CD4-positive, alpha-beta T cell treated with Interleukin-17A for 1 hour (primary cell): ENCODE measurements around the gene DOCK3.
"Not testable (repeated sequence)": the region's sequence is repeated elsewhere in the genome, so short reads cannot be mapped to it uniquely, and the experiment has no call there.

Experiments used
- DNase-seq: peaks from one replicate; pipeline ENCODE4 v3.0.0-alpha.2; 2020

The DOCK3 gene

DNA sequence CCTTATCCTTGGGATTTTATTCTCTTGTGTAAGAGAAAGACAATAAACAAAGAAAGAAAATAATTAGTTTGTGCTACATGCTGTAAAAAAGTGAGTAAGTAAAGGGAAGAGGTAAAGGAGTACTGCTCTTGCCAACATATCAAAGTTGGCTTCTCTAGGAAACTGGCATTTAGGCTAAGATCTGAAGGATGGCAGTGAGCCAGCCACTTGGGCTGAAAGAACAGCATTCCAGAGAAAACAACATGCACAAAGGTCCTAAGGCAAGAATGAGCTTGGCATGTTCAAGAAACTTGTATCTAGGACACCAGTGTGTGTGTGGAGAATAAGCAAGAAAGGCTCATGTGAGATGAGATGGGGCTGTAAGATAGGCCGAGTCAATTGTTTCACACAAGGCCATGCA, 464.9 kb downstream of the DOCK3 start:
- DNase-seq = no peak

DNA sequence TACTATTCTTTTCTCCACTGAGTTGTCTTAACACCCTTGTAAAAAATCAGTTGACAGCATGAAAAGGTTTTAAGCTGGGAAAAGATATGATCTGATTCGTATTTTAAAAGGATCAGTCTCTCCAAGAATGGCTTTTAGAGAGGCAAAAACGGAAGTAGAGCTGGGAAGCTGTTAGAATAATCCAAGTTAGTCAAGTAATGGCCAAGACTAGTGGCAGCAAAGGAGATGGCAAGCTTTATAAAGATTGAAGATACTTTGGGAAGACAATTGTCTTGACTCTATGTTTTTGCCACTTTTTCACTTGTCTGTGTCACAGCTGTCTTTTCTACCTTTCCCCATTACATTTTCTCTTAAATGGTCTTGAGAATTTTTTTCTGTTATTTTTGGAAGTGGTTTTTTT, 466.8 kb downstream of the DOCK3 start:
- DNase-seq = no peak

GRCh38 chr3:51145811-51146585, 471.3 kb downstream of the DOCK3 start:
- DNase-seq = no peak

DNA sequence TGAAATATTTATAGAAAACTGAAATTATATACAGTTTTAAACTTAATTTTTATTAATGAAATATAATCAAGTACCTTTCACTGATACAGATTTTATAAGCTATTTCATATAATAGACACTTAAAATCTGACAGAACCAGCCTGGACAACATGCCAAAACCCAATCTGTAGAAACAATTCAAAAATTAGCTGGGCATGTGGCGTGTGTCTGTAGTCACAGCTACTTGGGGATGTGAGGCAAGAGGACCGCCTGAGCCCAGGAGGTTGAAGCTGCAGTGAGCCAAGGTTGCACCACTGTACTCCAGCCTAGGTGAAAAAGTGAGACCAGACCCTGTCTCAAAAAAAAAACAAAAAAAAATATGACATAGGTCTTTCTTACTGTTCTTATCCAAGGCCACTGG, 472.1 kb downstream of the DOCK3 start:
- DNase-seq = no peak

GRCh38 chr3:51156147-51156546, 481.4 kb downstream of the DOCK3 start:
- DNase-seq = no peak

GRCh38 chr3:51163051-51163450, 488.3 kb downstream of the DOCK3 start:
- no peak for DNase-seq

DNA sequence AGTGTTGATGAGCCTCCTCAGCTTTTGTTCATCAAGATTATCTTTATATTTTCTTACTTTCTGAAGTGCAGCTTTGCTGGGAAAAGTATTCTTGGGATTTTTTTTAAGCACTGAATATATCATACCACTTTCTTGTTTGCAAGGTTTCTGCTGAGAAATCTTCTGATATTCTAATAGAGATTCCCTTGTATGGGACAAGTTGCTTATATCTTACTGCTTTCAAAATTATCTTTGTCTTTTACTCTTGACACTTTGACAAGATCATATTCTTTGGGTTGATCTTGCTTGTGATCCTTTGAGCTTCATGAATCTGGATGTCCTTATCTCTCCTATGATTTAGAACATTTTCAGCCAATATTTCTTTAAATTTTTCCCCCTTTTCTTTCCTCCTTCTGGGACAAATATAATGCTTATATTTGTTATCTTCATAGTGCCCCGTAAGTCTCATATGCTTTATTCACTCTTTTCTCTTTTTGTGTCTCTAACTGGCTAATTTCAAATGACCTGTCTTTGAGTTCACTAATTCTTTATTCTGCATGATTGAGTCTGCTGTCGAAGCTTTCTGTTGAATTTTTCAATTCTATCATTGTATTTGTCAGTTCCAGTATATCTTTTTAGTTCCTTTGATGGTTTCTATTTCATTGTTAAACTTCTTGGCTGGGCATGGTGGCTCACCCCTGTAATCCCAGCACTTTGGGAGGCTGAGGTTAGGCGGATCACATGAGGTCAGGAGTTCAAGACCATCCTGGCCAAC, 499.0 kb downstream of the DOCK3 start:
- DNase-seq = no peak

- DNase-seq = no peak
Measured at GRCh38 chr3:51176923-51177322, 502.2 kb downstream of the DOCK3 start.

DNA sequence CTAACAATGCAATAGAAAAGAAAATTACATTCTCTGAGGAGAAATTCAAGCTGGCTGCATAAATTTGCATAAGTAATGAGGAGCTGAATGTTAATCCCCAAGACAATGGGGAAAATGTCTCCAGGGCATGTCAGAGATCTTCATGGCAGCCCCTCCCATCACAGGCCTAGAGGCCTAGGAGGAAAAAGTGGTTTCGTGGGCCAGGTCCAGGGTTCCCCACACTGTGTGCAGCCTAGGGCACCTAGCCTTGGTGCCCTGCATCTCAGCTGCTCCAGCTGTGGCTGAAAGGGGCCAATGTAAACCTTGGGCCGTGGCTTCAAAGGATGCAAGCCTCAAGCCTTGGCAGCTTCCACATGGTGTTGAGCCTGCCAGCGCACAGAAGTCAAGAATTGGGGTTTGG, 511.7 kb downstream of the DOCK3 start:
- DNase-seq = not testable (repeated sequence)

DNA sequence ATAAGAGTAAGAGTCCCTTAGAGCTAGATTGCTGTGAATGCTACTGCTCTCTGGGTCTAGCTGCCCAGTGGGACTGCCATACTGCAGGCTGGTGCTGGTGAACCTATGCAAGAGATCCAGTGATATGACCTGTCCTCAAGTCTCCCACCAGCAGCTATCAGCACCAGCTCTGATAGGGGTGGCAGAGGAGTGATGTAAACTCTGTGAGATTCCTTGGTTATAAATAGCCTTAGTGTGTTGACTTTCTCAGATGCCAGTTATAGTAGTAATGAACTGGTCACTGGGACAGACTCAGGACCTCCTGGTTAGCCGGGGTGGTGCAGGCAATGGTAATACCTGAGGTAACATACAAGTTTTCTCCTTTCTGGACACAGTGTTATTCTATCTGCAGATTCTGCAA, 515.5 kb downstream of the DOCK3 start:
- DNase-seq = no peak

DNA sequence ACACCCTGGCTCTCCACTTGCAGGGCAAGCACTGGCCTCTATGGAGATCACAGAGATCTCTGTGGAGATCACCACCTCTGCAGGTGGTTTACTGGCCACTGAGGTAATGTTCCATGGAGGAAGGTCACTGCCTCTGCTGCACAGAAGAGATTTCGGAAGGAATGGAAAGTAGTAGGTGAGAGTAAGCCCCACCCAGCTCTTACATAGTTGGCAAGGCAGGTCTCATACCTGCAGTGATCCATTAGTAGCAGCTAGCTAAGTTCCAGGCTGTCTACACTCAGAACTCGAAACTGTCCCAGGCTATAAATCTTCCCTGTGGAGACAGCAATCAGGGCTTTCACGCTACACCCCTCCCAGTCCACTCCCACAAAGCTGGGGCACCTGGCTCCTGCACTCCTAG, 516.1 kb downstream of the DOCK3 start:
- no peak for DNase-seq

DNA sequence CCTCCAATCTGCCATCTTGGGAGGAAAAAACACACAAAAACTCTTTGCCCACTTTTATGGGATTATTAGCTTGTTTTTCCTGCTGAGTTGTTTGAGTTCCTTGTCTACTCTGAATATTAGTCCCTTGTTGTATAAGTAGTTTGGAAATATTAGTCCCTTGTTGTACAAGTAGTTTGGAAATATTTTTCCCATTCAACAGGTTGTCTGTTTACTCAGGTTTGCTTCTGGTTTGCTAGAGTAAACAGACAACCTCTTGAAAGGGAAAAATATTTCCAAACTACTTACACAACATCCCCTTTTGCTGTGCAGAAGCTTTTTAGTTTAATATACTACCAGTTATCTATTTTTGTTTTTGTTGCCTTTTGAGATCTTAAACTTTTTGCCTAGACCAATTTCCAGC, 517.0 kb downstream of the DOCK3 start:
- no peak for DNase-seq

GRCh38 chr3:51198477-51198876, 523.8 kb downstream of the DOCK3 start:
- DNase-seq = no peak

- DNase-seq = not testable (repeated sequence)
Measured at GRCh38 chr3:51199296-51199695, 524.6 kb downstream of the DOCK3 start.

DNA sequence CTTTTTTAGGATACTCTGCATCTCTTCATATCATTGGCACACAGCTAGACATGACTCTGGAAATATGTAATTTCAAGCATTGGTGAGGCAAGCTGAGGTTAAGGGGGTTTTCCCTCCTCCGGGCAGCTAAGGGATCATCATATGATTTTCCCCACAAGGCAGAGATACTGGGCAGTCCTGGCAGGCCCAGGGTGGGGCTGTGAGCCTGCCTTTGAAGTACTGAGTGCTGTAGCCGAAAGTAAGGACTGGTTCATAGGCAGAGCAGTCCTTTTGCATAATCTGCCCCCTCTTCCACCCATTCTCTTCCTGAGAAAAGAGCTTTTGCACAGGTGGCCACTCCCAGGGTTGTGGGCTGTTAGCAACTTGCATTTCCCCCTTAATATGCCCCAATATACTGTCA, 541.6 kb downstream of the DOCK3 start:
- no peak for DNase-seq

DNA sequence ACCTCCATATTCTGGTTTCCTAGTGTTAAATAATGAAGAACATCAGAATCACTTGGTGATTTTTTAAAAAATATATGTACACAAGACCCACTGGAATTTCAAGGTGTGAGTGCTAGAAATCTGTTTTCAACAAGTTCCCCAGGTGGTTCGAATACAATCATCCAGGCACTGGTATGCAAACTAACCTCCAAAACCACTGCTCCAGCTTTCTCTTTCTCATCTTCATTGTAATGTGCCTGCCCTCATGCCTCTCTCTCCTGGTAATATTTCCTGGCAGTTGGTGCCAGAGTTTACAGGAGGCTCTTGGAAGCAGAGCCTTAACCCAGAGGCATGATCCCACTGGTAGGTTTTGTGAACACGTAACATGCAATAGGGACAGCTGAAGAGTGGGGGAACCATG, 547.2 kb downstream of the DOCK3 start:
- DNase-seq = no peak

GRCh38 chr3:51224283-51224682, 549.6 kb downstream of the DOCK3 start:
- no peak for DNase-seq

DNA sequence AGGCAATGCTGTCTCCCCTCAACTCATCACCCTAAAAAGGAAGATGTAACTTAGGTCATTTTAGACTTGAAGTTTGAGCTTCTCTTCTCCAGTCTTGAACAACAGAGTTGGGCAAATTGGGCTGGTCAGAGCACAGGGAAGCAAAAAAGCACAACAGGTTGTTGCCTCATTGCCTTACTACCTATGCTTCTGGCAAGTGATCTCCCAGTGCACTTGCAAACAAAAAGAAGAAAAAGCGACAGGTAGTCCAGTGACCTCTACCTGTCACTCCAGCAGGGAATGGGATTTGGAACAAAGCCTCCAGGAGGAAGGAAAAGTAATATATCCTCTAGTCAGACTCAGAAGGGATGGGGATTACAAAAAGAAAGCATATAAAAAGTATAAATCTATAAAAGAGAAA, 550.1 kb downstream of the DOCK3 start:
- no peak for DNase-seq

GRCh38 chr3:51242939-51243338, 568.2 kb downstream of the DOCK3 start:
- DNase-seq = no peak

DNA sequence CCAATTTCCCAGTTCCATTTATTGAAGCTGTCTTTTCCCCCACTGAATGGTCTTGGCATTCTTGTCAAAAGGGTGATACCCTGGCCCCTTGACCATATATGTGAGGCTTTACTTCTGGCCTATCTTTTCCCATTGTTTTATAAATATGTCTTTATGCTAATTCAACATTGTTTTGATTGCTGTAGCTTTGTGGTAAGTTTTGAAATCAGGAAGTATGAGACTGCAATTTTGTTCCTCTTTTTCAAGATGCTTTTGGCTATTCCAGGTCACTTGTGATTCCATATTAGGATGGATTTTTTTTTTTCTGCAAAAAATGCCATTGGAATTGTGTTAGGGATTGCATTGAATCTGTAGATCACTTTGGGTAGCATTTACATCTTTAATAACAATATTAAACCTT, 569.2 kb downstream of the DOCK3 start:
- no peak for DNase-seq

DNA sequence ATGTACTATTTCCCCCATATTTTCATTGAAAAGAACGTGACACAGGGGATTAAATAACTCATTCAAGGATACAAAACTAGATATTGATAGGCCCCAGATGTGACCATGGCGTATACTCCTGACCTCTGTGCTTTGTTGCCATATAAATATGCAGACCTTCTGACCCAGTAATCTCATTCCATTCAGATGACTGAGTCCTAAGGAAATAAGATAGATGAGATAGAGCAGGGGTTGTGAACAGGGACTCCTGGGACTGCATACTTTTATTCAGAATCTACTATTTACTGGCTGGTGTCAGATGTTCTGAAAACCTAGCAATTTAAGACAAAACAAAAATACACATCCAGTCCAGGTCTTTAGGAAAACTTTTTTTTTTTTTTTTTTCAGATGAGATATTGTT, 571.1 kb downstream of the DOCK3 start:
- no peak for DNase-seq

DNA sequence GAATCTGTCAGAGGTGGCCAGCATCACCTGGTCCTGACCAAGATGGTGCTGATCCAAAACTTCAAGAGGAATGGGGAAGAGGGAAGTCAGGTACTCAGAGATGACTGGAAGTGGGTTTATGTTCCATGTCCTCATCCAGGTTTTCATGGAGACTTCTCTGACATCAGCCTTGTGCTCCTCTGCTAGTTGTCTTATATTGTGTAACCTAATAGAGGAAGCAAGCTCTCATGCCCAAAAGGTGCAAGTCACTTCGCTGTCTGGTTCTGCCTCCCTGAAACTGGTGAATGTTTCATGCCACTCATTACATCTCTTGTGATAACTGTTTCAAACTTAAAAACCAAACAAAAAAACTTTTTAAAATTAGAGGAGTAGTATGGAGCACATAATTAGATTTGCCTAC, 583.1 kb downstream of the DOCK3 start:
- no peak for DNase-seq

GRCh38 chr3:51264166-51264565, 589.4 kb downstream of the DOCK3 start:
- DNase-seq = not testable (repeated sequence)

- DNase-seq = no peak
Measured at GRCh38 chr3:51268132-51268531, 593.4 kb downstream of the DOCK3 start.

DNA sequence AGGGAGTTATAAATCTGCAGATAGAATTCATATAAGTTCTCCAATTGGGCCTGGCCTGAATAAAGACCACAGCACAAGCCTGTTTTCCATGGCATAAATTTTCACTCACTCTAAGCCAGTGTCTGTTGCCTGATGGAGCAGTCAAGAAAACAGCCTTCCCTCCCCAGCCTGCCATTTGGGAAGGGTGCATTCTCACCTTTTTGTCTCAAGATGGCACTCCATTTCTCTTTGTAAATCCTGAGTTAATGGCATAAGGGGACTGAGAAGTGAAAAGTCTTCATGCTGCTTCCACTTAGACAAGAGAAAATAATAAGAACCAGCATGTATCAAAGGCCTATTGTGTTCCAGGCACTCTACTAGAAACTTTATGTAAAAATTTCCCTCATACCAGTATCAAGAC, 594.7 kb downstream of the DOCK3 start:
- no peak for DNase-seq
